Cardiac muscle cell (in vitro differentiated cells and primary cell): ENCODE results near the gene GJA1. TPM values are rescaled to one million over a fixed set of nuclear protein-coding genes. Genes with fewer than 3 reads are reported as not detected.

Source experiments
- DNase-seq, 2 donors: peaks; one replicate each; pipeline versions ENCODE4 v3.0.0 to v3.0.0-alpha.2; 2010 to 2017; ENCODE audit warnings: low read depth in 1 of 2, low spot score in 1 of 2
- H3K27ac ChIP-seq: fragments of 200-600 bp; sonication (generic); 2 replicates; pipeline ENCODE4 v1.5.1; 2016
- H3K27me3 ChIP-seq: fragments of 200-600 bp; sonication (generic); 2 replicates; pipeline ENCODE4 v1.6.0; 2016; ENCODE audit warnings: control low read depth
- H3K36me3 ChIP-seq: fragments of 200-600 bp; sonication (generic); 2 replicates; pipeline ENCODE4 v1.5.1; 2016; ENCODE audit warnings: control low read depth
- H3K4me1 ChIP-seq: fragments of 200-600 bp; sonication (generic); 2 replicates; pipeline ENCODE4 v1.8.1; 2017; ENCODE audit warnings: low read depth, mild to moderate bottlenecking, mixed run types
- H3K4me3 ChIP-seq: fragments of 200-600 bp; sonication (generic); 2 replicates; pipeline ENCODE4 v1.5.1; 2016; ENCODE audit warnings: mild to moderate bottlenecking
- H3K9me3 ChIP-seq: fragments of 200-600 bp; sonication (generic); 2 replicates; pipeline ENCODE4 v1.5.1; 2017; ENCODE audit warnings: low read depth, mild to moderate bottlenecking, control low read depth
- polyA plus RNA-seq: library from polyadenylated mRNA; unstranded; fragments of >200 nt; fragmentation: Nextera tagmentation; extraction: Ambion mirVana; gene quantifications from 2 replicates; pipeline ENCODE4 v1.2.1, GENCODE V29; 2016
- total RNA-seq: library from RNA; depleted of rRNA; stranded (reverse); fragments of >200 nt; gene quantifications from 2 replicates; pipeline ENCODE4 v1.2.3, GENCODE V29; 2016
- TF ChIP-seq, protein P1 (sequence below): IDR thresholded peaks from 2 replicates; pipeline ENCODE4 v1.5.1; 2012; ENCODE audit warnings: low read depth, mild to moderate bottlenecking, low read length

Gene GJA1
- total and polyA plus RNA-seq, 2 experiments from 2014 or later = 3.3 to 6.8 TPM

DNA sequence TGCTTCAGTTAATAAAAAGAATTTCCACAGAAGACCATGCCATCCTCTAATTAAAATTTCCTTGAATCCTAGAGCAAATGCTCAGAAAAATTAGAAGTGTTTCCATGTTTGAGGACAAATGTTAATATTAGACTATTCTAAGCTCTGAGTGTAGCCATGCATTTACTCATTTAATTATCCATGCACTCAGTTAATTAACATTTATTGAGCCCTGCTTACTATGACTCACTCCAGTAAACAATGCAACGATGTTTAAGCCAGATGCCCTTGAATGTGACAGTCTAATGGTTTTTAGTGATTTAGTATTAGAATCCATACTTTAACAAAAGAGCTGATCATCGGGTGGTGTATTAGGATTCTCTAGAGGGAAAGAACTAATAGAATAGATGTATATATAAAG is 37.3 kb upstream of the GJA1 start:
- Histone ChIP-seq H3K27ac (no peak overlapping the region), H3K9me3 (no peaks in the 10 kb centered on the region), H3K4me3 (no peak overlapping the region), H3K27me3 (no peaks in the 10 kb centered on the region), H3K4me1 (no peaks in the 10 kb centered on the region), H3K36me3 (no peaks in the 10 kb centered on the region)
- no peak for DNase-seq
- TF ChIP-seq, protein P1, sequence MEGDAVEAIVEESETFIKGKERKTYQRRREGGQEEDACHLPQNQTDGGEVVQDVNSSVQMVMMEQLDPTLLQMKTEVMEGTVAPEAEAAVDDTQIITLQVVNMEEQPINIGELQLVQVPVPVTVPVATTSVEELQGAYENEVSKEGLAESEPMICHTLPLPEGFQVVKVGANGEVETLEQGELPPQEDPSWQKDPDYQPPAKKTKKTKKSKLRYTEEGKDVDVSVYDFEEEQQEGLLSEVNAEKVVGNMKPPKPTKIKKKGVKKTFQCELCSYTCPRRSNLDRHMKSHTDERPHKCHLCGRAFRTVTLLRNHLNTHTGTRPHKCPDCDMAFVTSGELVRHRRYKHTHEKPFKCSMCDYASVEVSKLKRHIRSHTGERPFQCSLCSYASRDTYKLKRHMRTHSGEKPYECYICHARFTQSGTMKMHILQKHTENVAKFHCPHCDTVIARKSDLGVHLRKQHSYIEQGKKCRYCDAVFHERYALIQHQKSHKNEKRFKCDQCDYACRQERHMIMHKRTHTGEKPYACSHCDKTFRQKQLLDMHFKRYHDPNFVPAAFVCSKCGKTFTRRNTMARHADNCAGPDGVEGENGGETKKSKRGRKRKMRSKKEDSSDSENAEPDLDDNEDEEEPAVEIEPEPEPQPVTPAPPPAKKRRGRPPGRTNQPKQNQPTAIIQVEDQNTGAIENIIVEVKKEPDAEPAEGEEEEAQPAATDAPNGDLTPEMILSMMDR = no peak

DNA sequence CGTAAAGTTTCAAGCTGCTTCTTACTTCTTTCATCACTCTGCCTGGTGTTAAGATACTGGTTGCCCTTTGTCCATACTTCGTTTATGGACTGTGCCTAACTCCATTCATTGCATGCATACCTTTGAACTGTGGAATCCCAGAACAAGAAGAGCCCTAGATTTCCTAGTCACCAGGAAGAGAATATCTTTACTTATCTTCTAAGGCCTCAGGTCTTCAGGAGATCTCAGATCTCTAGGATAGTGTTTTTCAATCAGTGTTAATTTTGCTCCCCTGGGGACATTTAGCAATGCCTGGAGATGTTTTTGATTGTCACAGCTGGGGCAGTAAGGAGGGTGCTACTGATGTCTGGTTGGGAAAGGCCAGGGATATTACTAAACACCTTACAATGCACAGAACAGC is 35.5 kb upstream of the GJA1 start:
- no peaks in the 10 kb centered on the region for H3K27me3 ChIP-seq
- no peaks in the 10 kb centered on the region for H3K9me3 ChIP-seq
- H3K4me1 ChIP-seq = no peaks in the 10 kb centered on the region
- TF ChIP-seq, protein P1 = no peak
- H3K4me3 ChIP-seq = no peak overlapping the region
- DNase-seq = no peak
- no peak overlapping the region for H3K27ac ChIP-seq
- H3K36me3 ChIP-seq = no peaks in the 10 kb centered on the region

DNA sequence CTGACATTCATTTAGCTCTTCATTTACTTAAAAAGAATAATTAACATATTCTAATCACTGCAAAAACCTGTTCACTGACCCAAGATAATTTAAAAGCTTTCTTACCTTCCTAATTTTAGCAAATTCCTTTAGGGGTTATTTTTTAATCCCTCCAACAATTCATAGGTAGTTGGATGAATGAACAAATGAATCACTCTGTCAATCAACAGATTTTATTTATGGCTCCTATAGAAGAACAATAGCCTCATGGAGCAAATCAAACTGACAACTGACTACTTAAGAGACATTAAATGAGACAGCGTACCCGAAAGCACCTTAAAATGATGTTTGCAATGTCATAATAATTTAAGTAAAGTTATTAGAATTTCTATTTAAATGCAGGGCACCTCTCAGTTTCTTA is 31.5 kb upstream of the GJA1 start:
- no peaks in the 10 kb centered on the region for H3K36me3 ChIP-seq
- TF ChIP-seq, protein P1 = no peak
- no peaks in the 10 kb centered on the region for H3K27me3 ChIP-seq
- H3K9me3 ChIP-seq = no peaks in the 10 kb centered on the region
- H3K4me1 ChIP-seq = no peaks in the 10 kb centered on the region
- no peak overlapping the region for H3K4me3 ChIP-seq
- DNase-seq = no peak
- H3K27ac ChIP-seq = no peak overlapping the region

DNA sequence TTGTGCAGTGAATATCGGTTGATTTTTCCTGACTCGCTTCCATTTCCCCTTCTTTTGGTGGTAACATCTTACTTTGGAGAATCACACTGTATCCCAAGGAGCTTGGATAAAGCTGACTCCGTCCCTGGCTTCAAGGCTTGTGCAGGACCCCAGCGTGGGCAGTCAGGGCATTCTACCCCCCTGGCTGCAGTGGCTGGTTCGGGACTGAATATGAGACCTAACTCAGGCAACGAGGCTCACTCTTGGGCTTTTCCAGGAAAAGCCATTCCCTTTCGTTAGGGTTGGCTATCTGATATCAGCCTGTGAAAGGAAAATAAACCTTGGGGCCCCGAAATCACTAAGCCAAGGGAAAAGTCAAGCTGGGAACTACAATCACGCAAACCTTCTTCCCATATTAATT is 30.1 kb upstream of the GJA1 start:
- no peaks in the 10 kb centered on the region for H3K36me3 ChIP-seq
- no peak overlapping the region for H3K4me3 ChIP-seq
- H3K9me3 ChIP-seq = no peaks in the 10 kb centered on the region
- H3K4me1 ChIP-seq = no peaks in the 10 kb centered on the region
- H3K27ac ChIP-seq = no peak overlapping the region
- no peaks in the 10 kb centered on the region for H3K27me3 ChIP-seq
- DNase-seq = no peak
- TF ChIP-seq, protein P1 = no peak

DNA sequence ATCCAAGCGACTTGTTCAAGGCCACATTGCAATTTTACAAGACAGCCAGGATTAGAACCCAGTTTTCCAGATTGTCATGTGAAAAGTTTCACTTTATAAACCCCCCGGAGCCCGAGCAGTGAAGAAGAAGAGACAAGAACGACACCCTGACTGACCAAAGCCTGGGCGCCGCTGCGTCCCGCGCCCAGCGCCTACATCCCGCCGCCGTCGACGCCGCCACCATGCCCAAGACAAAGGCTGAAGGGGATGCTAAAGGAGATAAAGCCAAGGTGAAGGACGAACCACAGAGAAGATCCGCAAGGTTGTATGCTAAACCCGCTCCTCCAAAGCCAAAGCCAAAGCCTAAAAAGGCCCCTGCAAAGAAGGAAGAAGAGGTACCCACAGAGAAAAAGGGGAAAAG is 27.1 kb upstream of the GJA1 start:
- no peak overlapping the region for H3K27ac ChIP-seq
- H3K36me3 ChIP-seq = no peaks in the 10 kb centered on the region
- no peaks in the 10 kb centered on the region for H3K27me3 ChIP-seq
- H3K4me1 ChIP-seq = no peaks in the 10 kb centered on the region
- H3K4me3 ChIP-seq = no peak overlapping the region
- DNase-seq = no peak
- TF ChIP-seq, protein P1 = no peak
- no peaks in the 10 kb centered on the region for H3K9me3 ChIP-seq

DNA sequence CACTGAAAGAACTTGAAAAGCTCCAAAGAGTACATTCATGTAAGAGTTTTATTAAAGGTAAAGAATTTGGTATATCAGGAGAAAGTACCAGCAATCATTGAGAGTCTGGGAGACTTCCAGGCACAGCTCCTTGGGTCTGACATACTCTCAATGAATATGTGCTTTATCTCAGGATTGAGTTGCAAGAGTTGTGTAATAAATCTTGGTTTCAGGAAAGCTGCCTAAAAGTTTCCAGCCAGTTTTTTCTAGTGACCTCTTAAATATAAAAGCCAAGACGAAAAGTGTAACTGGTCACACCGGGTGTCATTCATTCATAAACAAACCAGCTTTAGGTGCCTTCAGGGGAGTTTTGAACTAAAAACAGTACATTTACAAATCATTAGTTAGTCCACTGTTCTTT is 21.6 kb upstream of the GJA1 start:
- H3K9me3 ChIP-seq = no peaks in the 10 kb centered on the region
- H3K4me1 ChIP-seq = no peaks in the 10 kb centered on the region
- H3K4me3 ChIP-seq = no peak overlapping the region
- no peak overlapping the region for H3K27ac ChIP-seq
- no peaks in the 10 kb centered on the region for H3K36me3 ChIP-seq
- peak in 1 of 2 donors; percentile 75 for DNase-seq
- TF ChIP-seq, protein P1 = no peak
- H3K27me3 ChIP-seq = no peaks in the 10 kb centered on the region
